Neural cell (in vitro differentiated cells): ENCODE measurements around the gene BAD. TPM values are rescaled to one million over a fixed set of nuclear protein-coding genes. Genes with fewer than 3 reads are reported as not detected.
A peak's percentile ranks its signal among the peaks of the same experiment; 100 is the strongest.

Experiments
- H2AFZ ChIP-seq: fragments of 200-600, 300-800 bp; sonication (generic), shearing (Covaris generic); 2 replicates; pipeline ENCODE4 v1.6.0; 2014; ENCODE audit warnings: low read depth, mild to moderate bottlenecking, antibody characterized with exemption, low read length, moderate library complexity
- H3F3A ChIP-seq: fragments of 200-600 bp; shearing (Covaris generic); 2 replicates; pipeline ENCODE4 v1.6.1; 2016; ENCODE audit warnings: mild to moderate bottlenecking, moderate library complexity, mixed read lengths, antibody characterized with exemption, low read length; ENCODE audit not compliant: insufficient read depth, poor library complexity, severe bottlenecking
- H3K27ac ChIP-seq: fragments of 200-600, 300-800 bp; sonication (generic), shearing (Covaris generic); 2 replicates; pipeline ENCODE4 v1.5.1; 2014; ENCODE audit warnings: mild to moderate bottlenecking, low read length, moderate library complexity
- H3K27me3 ChIP-seq: fragments of 300-800, 200-600 bp; sonication (generic), shearing (Covaris generic); 2 replicates; pipeline ENCODE4 v1.6.0; 2014; ENCODE audit warnings: mild to moderate bottlenecking, low read depth, low read length, moderate library complexity; ENCODE audit not compliant: insufficient read depth
- H3K36me3 ChIP-seq: fragments of 300-800, 200-600 bp; sonication (generic), shearing (Covaris generic); 2 replicates; pipeline ENCODE4 v1.5.1; 2014; ENCODE audit warnings: mild to moderate bottlenecking, antibody characterized with exemption, low read length, moderate library complexity; ENCODE audit not compliant: insufficient read depth
- H3K4me2 ChIP-seq: fragments of 300-800, 200-600 bp; sonication (generic), shearing (Covaris generic); 2 replicates; pipeline ENCODE4 v1.6.0; 2014; ENCODE audit warnings: mild to moderate bottlenecking, low read length
- H3K4me3 ChIP-seq: fragments of 300-800, 200-600 bp; sonication (generic), shearing (Covaris generic); 2 replicates; pipeline ENCODE4 v1.5.1; 2014; ENCODE audit warnings: mild to moderate bottlenecking, low read length, moderate library complexity
- H3K79me2 ChIP-seq: fragments of 200-600 bp; shearing (Covaris generic); replicated peaks from 2 replicates; pipeline ENCODE4 v1.6.0; 2014; ENCODE audit warnings: mild to moderate bottlenecking, low read length, moderate library complexity; ENCODE audit not compliant: insufficient read depth
- H3K9ac ChIP-seq: fragments of 300-800, 200-600 bp; sonication (generic), shearing (Covaris generic); 2 replicates; pipeline ENCODE4 v1.6.1; 2016; ENCODE audit warnings: mild to moderate bottlenecking, low read length, mixed read lengths
- H3K9me2 ChIP-seq: fragments of 200-600 bp; shearing (Covaris generic); 2 replicates; pipeline ENCODE4 v1.6.1; 2016; ENCODE audit warnings: mild to moderate bottlenecking, low read length, mixed read lengths; ENCODE audit not compliant: insufficient read depth
- H3K9me3 ChIP-seq: fragments of 200-600, 300-800 bp; sonication (generic), shearing (Covaris generic); 2 replicates; pipeline ENCODE4 v1.6.1; 2016; ENCODE audit warnings: mild to moderate bottlenecking, mixed run types, low read length, moderate library complexity, mixed read lengths
- H4K20me1 ChIP-seq: fragments of 200-600 bp; shearing (Covaris generic); 2 replicates; pipeline ENCODE4 v1.6.1; 2016; ENCODE audit warnings: mild to moderate bottlenecking, mixed run types; ENCODE audit not compliant: insufficient read depth
- CTCF ChIP-seq: fragments of 450-650 bp; IDR thresholded peaks from 2 replicates; pipeline ENCODE4 v1.5.1; 2014; ENCODE audit warnings: antibody characterized with exemption, mild to moderate bottlenecking, moderate library complexity; ENCODE audit not compliant: poor library complexity, severe bottlenecking
- EP300 ChIP-seq: fragments of 450-650 bp; conservative IDR thresholded peaks from 2 replicates; pipeline ENCODE4 v1.6.1; 2014; ENCODE audit warnings: antibody characterized with exemption, mild to moderate bottlenecking, moderate library complexity; ENCODE audit not compliant: poor library complexity, severe bottlenecking
- EZH2 ChIP-seq: fragments of 200-600, 300-800 bp; shearing (Covaris generic), sonication (generic); IDR thresholded peaks from 2 replicates; pipeline ENCODE4 v1.6.1; 2014; ENCODE audit warnings: antibody characterized with exemption, low read length, borderline replicate concordance, mild to moderate bottlenecking; ENCODE audit not compliant: insufficient read depth, poor library complexity, severe bottlenecking
- MXI1 ChIP-seq: fragments of 450-650 bp; conservative IDR thresholded peaks from 2 replicates; pipeline ENCODE4 v1.6.1; 2014; ENCODE audit warnings: antibody characterized with exemption, mild to moderate bottlenecking; ENCODE audit not compliant: poor library complexity, severe bottlenecking
- POLR2AphosphoS5 ChIP-seq: IDR thresholded peaks from 2 replicates; pipeline ENCODE4 v1.6.1; 2012
- RAD21 ChIP-seq: fragments of 450-650 bp; conservative IDR thresholded peaks from 2 replicates; pipeline ENCODE4 v1.6.1; 2014; ENCODE audit warnings: antibody characterized with exemption, mild to moderate bottlenecking, moderate library complexity
- SMC3 ChIP-seq: fragments of 450-650 bp; conservative IDR thresholded peaks from 2 replicates; pipeline ENCODE4 v1.6.1; 2014; ENCODE audit warnings: antibody characterized with exemption, mild to moderate bottlenecking, moderate library complexity; ENCODE audit not compliant: poor library complexity
- TAF1 ChIP-seq: IDR thresholded peaks from 2 replicates; pipeline ENCODE4 v1.6.1; 2012; ENCODE audit warnings: low read depth
- polyA plus RNA-seq: library from polyadenylated mRNA; depleted of rRNA; stranded (reverse); fragments of >200 nt; gene quantifications from 2 replicates; pipeline ENCODE4 v1.2.3, GENCODE V29; 2014
- TF ChIP-seq, protein P1 (sequence below): IDR thresholded peaks from 2 replicates; pipeline ENCODE4 v1.6.1; 2012; ENCODE audit warnings: borderline replicate concordance

Gene BAD
- polyA plus RNA-seq, 1 donor from 2014 or later, result 219 TPM

DNA sequence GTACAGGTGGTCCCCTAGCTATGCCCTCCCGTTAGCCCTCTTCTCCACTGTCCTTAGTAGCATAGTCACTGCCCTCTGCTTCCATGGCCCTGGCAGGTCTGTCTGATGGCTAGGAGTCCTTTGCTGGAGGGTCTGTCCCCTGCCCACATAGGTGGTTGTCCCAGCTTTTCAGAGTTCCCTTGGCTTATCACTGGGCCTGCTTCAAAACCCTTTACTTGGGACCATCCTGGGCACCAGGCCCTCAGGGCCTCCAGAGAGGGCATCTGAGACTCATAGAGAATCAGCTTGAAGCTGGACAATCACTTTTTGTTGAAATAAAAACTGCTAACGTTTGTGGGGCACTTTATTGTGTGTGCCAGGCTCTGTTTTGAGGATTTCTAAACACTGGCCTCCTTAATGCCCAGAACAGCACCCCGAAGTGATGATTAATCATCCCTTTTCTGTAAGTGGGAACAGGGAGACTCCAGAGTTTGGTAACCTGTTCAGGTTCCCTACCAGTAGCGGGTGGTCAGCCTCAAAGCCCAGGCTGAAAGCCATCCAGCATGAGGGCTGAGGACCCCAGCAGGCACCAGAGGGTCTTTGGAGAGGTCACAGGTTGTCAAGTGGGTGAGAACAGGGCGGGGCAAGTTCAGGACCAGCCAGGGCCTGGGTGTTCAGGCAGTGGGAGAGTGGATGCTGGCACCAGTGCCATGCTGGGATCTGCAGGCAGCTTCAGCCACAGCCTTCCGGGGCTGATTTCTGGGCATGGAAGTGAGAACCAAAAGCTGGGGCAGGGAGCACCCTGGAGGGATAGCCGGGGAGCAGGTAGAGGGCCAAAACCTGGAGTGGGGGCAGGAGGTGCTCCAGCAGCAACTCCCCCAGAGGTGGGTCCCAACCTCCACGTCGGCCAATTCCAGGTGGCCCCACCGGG, 6.1 kb upstream of the BAD start:
- Histone ChIP-seq H3K27ac (no peak overlapping the region), H3K36me3 (no peaks in the 10 kb centered on the region), H3K9ac (peak overlapping the region; percentile 68), H2AFZ (no peak overlapping the region), H3K27me3 (peaks cover 58% of the 10 kb centered on the region), H3K9me2 (no peaks in the 10 kb centered on the region), H3K79me2 (no peaks in the 10 kb centered on the region), H3K4me3 (peak overlapping the region; percentile 69), H3F3A (no peaks in the 10 kb centered on the region), H4K20me1 (no peaks in the 10 kb centered on the region), H3K4me2 (peak overlapping the region; percentile 39), H3K9me3 (no peaks in the 10 kb centered on the region)
- TF ChIP-seq CTCF (no peak), RAD21 (no peak), EP300 (no peak), SMC3 (no peak), TAF1 (no peak), EZH2 (no peak), POLR2AphosphoS5 (no peak), MXI1 (no peak)
- TF ChIP-seq, protein P1, sequence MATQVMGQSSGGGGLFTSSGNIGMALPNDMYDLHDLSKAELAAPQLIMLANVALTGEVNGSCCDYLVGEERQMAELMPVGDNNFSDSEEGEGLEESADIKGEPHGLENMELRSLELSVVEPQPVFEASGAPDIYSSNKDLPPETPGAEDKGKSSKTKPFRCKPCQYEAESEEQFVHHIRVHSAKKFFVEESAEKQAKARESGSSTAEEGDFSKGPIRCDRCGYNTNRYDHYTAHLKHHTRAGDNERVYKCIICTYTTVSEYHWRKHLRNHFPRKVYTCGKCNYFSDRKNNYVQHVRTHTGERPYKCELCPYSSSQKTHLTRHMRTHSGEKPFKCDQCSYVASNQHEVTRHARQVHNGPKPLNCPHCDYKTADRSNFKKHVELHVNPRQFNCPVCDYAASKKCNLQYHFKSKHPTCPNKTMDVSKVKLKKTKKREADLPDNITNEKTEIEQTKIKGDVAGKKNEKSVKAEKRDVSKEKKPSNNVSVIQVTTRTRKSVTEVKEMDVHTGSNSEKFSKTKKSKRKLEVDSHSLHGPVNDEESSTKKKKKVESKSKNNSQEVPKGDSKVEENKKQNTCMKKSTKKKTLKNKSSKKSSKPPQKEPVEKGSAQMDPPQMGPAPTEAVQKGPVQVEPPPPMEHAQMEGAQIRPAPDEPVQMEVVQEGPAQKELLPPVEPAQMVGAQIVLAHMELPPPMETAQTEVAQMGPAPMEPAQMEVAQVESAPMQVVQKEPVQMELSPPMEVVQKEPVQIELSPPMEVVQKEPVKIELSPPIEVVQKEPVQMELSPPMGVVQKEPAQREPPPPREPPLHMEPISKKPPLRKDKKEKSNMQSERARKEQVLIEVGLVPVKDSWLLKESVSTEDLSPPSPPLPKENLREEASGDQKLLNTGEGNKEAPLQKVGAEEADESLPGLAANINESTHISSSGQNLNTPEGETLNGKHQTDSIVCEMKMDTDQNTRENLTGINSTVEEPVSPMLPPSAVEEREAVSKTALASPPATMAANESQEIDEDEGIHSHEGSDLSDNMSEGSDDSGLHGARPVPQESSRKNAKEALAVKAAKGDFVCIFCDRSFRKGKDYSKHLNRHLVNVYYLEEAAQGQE, result no peak

- Histone ChIP-seq H3F3A (no peaks in the 10 kb centered on the region), H3K9me2 (no peaks in the 10 kb centered on the region), H2AFZ (no peak overlapping the region), H3K27ac (no peak overlapping the region), H3K4me2 (no peak overlapping the region), H3K4me3 (no peak overlapping the region), H3K9ac (no peak overlapping the region), H3K79me2 (peaks cover 2% of the 10 kb centered on the region), H4K20me1 (no peaks in the 10 kb centered on the region), H3K36me3 (no peaks in the 10 kb centered on the region), H3K9me3 (no peaks in the 10 kb centered on the region), H3K27me3 (peaks cover 45% of the 10 kb centered on the region)
- TF ChIP-seq POLR2AphosphoS5, result no peak
- TF ChIP-seq EP300, result no peak
- no peak for TF ChIP-seq EZH2
- no peak for TF ChIP-seq RAD21
- no peak for TF ChIP-seq CTCF
- no peak for TF ChIP-seq TAF1
- no peak for TF ChIP-seq MXI1
- TF ChIP-seq, protein P1, result no peak
- no peak for TF ChIP-seq SMC3
These were observed 4.6 kb upstream of the BAD start for GRCh38 chr11:64289002-64289564.
